ENCODE results near the gene DCAF8L2. TPM values are rescaled to one million over a fixed set of nuclear protein-coding genes. Genes with fewer than 3 reads are reported as not detected.
"Not testable (repeated sequence)": the region's sequence is repeated elsewhere in the genome, so short reads cannot be mapped to it uniquely, and the experiment has no call there.

Gene DCAF8L2
- total RNA-seq, result not detected
- not detected for polyA plus RNA-seq
- long read RNA-seq, donor 1, result 0 reads
- long read RNA-seq, donor 2, result 0 reads

DNA sequence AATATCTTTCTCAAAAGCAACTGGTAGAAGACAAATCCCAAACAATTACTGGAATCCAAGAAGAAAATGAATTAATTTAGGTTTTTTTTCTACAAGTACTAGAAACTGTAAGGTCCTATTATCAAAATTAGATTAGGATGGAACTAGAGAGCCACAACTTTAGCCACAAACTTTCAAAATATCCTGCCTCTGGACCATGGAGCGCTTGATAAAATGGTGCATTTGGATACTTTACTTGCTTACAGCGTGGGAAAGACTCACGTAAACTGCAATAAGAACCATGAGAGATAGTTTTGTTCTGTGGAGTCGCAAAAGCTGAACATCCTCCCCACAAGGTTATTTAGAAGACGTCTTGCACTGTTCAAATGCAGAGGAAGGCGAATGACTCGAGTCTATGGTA lies at the start of gene DCAF8L2:
Gene DCAF8L2 (plus strand): TSS at position 301 of the 400 bp plus-strand sequence. CDS start 156,552 bp downstream, outside the sequence.
- Histone ChIP-seq H3K9me3 (no peaks in the 10 kb centered on the region), H3K36me3 (ENCODE audit: insufficient read depth in 1 of 2, low read depth in 1 of 2) (no peaks in the 10 kb centered on the region), H3K4me1 (no peaks in the 10 kb centered on the region), H3K4me3 (no peak within 1 kb of the TSS), H3K27ac (no peak within 1 kb of the TSS), H3K27me3 (ENCODE audit: insufficient read depth in 3 of 3, low read length in 2 of 3) (no peaks in the 10 kb centered on the region)
- intact Hi-C loops (cut with DNase I), result no loop called here
- 75 to 86% (median 83%) methylated on average over 7 of the region's 7 CpGs for WGBS, 3 donors
- ATAC-seq, result no peak
- DNase-seq, result no peak
- TF ChIP-seq, protein P1, sequence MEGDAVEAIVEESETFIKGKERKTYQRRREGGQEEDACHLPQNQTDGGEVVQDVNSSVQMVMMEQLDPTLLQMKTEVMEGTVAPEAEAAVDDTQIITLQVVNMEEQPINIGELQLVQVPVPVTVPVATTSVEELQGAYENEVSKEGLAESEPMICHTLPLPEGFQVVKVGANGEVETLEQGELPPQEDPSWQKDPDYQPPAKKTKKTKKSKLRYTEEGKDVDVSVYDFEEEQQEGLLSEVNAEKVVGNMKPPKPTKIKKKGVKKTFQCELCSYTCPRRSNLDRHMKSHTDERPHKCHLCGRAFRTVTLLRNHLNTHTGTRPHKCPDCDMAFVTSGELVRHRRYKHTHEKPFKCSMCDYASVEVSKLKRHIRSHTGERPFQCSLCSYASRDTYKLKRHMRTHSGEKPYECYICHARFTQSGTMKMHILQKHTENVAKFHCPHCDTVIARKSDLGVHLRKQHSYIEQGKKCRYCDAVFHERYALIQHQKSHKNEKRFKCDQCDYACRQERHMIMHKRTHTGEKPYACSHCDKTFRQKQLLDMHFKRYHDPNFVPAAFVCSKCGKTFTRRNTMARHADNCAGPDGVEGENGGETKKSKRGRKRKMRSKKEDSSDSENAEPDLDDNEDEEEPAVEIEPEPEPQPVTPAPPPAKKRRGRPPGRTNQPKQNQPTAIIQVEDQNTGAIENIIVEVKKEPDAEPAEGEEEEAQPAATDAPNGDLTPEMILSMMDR (IDR thresholded peaks at IDR 0.05), result no peak

GRCh38 chrX:27541161-27541560 lies 49.0 kb upstream of the DCAF8L2 start:
- H3K4me1 ChIP-seq; H3K9me3 ChIP-seq; H3K4me3 ChIP-seq; intact Hi-C loops (cut with DNase I); H3K36me3 ChIP-seq (ENCODE audit: insufficient read depth in 1 of 2, low read depth in 1 of 2); H3K27me3 ChIP-seq (ENCODE audit: insufficient read depth in 3 of 3, low read length in 2 of 3); ATAC-seq; H3K27ac ChIP-seq; DNase-seq: not testable (repeated sequence)
- WGBS, 3 donors, result 80 to 100% (median 95%) methylated on average over 6 of the region's 6 CpGs

DNA sequence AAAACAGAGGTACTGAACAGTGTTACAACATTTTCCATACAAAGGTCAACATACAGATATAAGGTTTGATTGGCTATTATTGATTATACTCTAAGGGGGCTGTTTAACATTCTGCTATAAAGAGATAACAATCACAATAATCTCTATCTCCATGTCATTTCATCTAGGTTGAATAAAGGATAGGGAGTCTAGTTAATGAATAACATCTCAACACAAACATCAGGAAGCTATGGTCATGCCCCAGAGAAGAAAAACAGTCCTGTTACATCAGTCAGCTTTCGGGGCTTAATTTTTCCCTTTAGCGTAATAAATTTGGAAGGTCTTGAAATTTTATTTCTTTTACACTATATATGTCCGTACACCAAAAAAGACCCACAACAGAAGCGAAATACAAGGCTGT lies 41.5 kb upstream of the DCAF8L2 start:
- intact Hi-C loops (cut with DNase I), result no loop called here
- H3K27ac ChIP-seq, result no peak overlapping the region
- H3K4me1 ChIP-seq, result no peaks in the 10 kb centered on the region
- no peaks in the 10 kb centered on the region for H3K27me3 ChIP-seq (ENCODE audit: insufficient read depth in 3 of 3, low read length in 2 of 3)
- TF ChIP-seq, protein P1 (IDR thresholded peaks at IDR 0.05), result no peak
- H3K9me3 ChIP-seq, result no peaks in the 10 kb centered on the region
- no peaks in the 10 kb centered on the region for H3K36me3 ChIP-seq (ENCODE audit: insufficient read depth in 1 of 2, low read depth in 1 of 2)
- no peak for DNase-seq
- no peak overlapping the region for H3K4me3 ChIP-seq
- 62 to 82% (median 78%) methylated on average over 4 of the region's 4 CpGs for WGBS, 3 donors
- ATAC-seq, result no peak

DNA sequence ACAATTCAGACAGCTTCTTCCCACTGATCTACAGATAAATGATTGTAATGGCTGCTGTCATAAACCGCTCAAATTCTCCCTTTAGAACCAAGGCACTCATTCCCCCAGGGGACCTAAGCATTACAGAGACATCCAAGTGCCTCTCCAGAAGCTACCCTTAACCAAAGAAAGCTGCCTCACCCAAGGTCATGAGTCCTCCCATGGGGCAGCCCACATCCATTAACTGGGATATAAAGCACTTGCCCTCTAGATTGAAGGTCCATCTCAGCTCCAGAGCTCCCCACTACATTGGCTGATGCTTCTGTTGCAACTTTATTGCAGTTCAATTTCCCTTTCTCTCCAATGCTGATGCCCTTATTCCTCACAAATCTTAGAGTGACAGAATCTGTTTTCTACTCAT lies 40.5 kb upstream of the DCAF8L2 start:
- Histone ChIP-seq H3K4me3 (no peak overlapping the region), H3K27me3 (ENCODE audit: insufficient read depth in 3 of 3, low read length in 2 of 3) (no peaks in the 10 kb centered on the region), H3K27ac (no peak overlapping the region), H3K36me3 (ENCODE audit: insufficient read depth in 1 of 2, low read depth in 1 of 2) (no peaks in the 10 kb centered on the region), H3K4me1 (no peaks in the 10 kb centered on the region), H3K9me3 (no peaks in the 10 kb centered on the region)
- intact Hi-C loops (cut with DNase I), result no loop called here
- TF ChIP-seq, protein P1 (IDR thresholded peaks at IDR 0.05), result no peak
- WGBS, 3 donors, result 21 to 71% (median 69%) methylated on average over 1 of the region's 1 CpG
- ATAC-seq, result no peak
- DNase-seq, result no peak

- Histone ChIP-seq H3K27ac (no peak overlapping the region), H3K9me3 (no peaks in the 10 kb centered on the region), H3K4me1 (no peaks in the 10 kb centered on the region), H3K4me3 (no peak overlapping the region), H3K27me3 (ENCODE audit: insufficient read depth in 3 of 3, low read length in 2 of 3) (no peaks in the 10 kb centered on the region), H3K36me3 (ENCODE audit: insufficient read depth in 1 of 2, low read depth in 1 of 2) (no peaks in the 10 kb centered on the region)
- TF ChIP-seq, protein P1 (IDR thresholded peaks at IDR 0.05), result peak; percentile 15
- DNase-seq, result no peak
- intact Hi-C loops (cut with DNase I), result no loop called here
- ATAC-seq, result no peak
- WGBS, 3 donors, result 19 to 43% (median 42%) methylated on average over 3 of the region's 3 CpGs
Observed at GRCh38 chrX:27555514-27555913, 34.6 kb upstream of the DCAF8L2 start.
